Measurements from ENCODE around the gene GPR141.

Gene GPR141

DNA sequence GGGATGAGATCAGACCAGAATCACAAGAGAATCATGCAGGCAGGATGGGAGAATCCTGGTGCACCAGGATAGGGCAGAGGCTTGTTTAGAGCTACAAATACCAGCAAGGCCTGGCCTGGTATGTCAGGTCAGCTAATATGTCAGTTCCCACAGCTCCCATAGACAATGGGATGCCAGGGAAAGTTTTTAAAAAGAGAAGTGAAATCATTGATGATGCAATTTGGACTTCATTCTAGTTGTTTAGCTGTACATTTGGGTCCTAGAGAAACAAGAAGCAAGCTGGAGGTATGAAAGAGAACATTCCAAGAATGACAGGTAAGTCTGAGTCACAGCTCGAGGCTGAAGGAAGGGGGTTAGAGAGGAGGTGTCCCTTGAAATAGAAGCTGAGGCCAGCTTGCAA is 45.2 kb downstream of the GPR141 start:
- TF ChIP-seq MAX (IDR thresholded peaks at IDR 0.05) (no peak), EP300 (IDR thresholded peaks at IDR 0.05; ENCODE audit: borderline replicate concordance) (no peak), CEBPB (IDR thresholded peaks at IDR 0.05) (no peak), YY1 (IDR thresholded peaks at IDR 0.05; ENCODE audit: low read depth) (no peak)

GRCh38 chr7:37729181-37729580 is 45.6 kb downstream of the GPR141 start:
- no peak for TF ChIP-seq TCF12 (IDR thresholded peaks at IDR 0.05; ENCODE audit: low read depth)

DNA sequence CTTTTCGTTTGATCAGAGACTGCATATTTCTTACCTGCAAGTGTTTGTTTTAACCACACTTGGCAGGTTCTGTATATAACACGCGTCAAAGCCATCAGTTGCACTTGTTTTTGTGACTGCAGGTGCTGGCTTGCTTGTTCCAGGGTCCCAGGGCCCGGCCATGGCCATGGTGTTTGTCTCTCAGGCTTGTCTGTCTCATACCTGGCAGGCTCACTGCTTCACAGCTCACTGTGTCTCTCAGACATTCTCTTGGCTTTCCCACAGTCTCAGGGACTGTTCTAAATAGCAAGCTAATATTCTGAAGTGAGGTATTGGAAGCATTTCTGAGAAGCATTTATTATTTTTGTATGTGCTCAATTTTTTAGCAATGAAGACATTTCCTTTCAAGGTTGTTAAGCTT is 46.9 kb downstream of the GPR141 start:
- TF ChIP-seq TEAD4 (IDR thresholded peaks at IDR 0.05) (no peak), CEBPB (IDR thresholded peaks at IDR 0.05) (no peak), FOXM1 (IDR thresholded peaks at IDR 0.05; ENCODE audit: borderline replicate concordance, low read depth) (no peak), RAD21 (IDR thresholded peaks at IDR 0.05; ENCODE audit: low read depth) (no peak), TCF12 (IDR thresholded peaks at IDR 0.05; ENCODE audit: low read depth) (no peak), ZBTB7A (IDR thresholded peaks at IDR 0.05; ENCODE audit: low read depth) (no peak), MAX (IDR thresholded peaks at IDR 0.05) (no peak), EGR1 (IDR thresholded peaks at IDR 0.05) (no peak), REST (IDR thresholded peaks at IDR 0.05; ENCODE audit: low read depth) (no peak), EP300 (IDR thresholded peaks at IDR 0.05; ENCODE audit: borderline replicate concordance) (no peak)
- TF ChIP-seq, protein P1, sequence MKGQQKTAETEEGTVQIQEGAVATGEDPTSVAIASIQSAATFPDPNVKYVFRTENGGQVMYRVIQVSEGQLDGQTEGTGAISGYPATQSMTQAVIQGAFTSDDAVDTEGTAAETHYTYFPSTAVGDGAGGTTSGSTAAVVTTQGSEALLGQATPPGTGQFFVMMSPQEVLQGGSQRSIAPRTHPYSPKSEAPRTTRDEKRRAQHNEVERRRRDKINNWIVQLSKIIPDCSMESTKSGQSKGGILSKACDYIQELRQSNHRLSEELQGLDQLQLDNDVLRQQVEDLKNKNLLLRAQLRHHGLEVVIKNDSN (IDR thresholded peaks at IDR 0.05), result no peak

DNA sequence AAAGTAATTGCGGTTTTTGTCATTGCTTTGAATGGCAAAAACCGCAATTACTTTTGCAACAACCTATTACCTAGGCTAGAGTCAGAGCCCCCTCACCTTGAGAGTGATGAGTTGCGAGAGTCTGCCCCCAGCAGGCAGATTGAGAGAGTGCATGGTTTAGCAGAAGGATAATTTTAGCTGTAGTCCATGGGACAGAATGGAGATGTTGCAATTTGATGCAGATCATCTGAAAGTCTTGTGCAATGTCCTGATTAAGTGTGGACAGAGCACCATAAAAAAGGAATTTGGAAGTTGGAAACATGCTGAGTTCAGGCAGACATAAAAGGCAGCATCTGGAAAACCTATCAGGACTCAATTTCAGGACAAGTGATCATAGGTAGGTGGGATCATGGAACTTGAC is 48.7 kb downstream of the GPR141 start:
- TF ChIP-seq EGR1 (IDR thresholded peaks at IDR 0.05) (no peak), EP300 (IDR thresholded peaks at IDR 0.05; ENCODE audit: borderline replicate concordance) (no peak), ZBTB7A (IDR thresholded peaks at IDR 0.05; ENCODE audit: low read depth) (no peak), RAD21 (IDR thresholded peaks at IDR 0.05; ENCODE audit: low read depth) (no peak; the same call in 1 of the 2 replicates), CEBPB (IDR thresholded peaks at IDR 0.05) (no peak), TEAD4 (IDR thresholded peaks at IDR 0.05) (no peak), CREB1 (IDR thresholded peaks at IDR 0.05; ENCODE audit: low read depth) (no peak), TCF12 (IDR thresholded peaks at IDR 0.05; ENCODE audit: low read depth) (no peak), YY1 (IDR thresholded peaks at IDR 0.05; ENCODE audit: low read depth) (no peak), REST (IDR thresholded peaks at IDR 0.05; ENCODE audit: low read depth) (no peak), FOXM1 (IDR thresholded peaks at IDR 0.05; ENCODE audit: borderline replicate concordance, low read depth) (no peak), MAX (IDR thresholded peaks at IDR 0.05) (no peak), TAF1 (IDR thresholded peaks at IDR 0.05; ENCODE audit: low read depth) (no peak), NFIC (IDR thresholded peaks at IDR 0.05) (no peak)
- TF ChIP-seq, protein P1 (IDR thresholded peaks at IDR 0.05), result no peak

GRCh38 chr7:37732888-37733287 is 49.3 kb downstream of the GPR141 start:
- TF ChIP-seq CEBPB (IDR thresholded peaks at IDR 0.05), result no peak
- TF ChIP-seq TCF12 (IDR thresholded peaks at IDR 0.05; ENCODE audit: low read depth), result no peak
- TF ChIP-seq RAD21 (IDR thresholded peaks at IDR 0.05; ENCODE audit: low read depth), result no peak
- no peak for TF ChIP-seq NFIC (IDR thresholded peaks at IDR 0.05)
- TF ChIP-seq EP300 (IDR thresholded peaks at IDR 0.05; ENCODE audit: borderline replicate concordance), result no peak
- no peak for TF ChIP-seq MAX (IDR thresholded peaks at IDR 0.05)
- no peak for TF ChIP-seq TAF1 (IDR thresholded peaks at IDR 0.05; ENCODE audit: low read depth)
- TF ChIP-seq REST (IDR thresholded peaks at IDR 0.05; ENCODE audit: low read depth), result no peak
- no peak for TF ChIP-seq CREB1 (IDR thresholded peaks at IDR 0.05; ENCODE audit: low read depth)
- TF ChIP-seq ZBTB7A (IDR thresholded peaks at IDR 0.05; ENCODE audit: low read depth), result no peak
- no peak for TF ChIP-seq YY1 (IDR thresholded peaks at IDR 0.05; ENCODE audit: low read depth)
- no peak for TF ChIP-seq EGR1 (IDR thresholded peaks at IDR 0.05)
- TF ChIP-seq FOXM1 (IDR thresholded peaks at IDR 0.05; ENCODE audit: borderline replicate concordance, low read depth), result no peak
- no peak for TF ChIP-seq TEAD4 (IDR thresholded peaks at IDR 0.05)
- TF ChIP-seq, protein P1 (IDR thresholded peaks at IDR 0.05), result no peak
